Astrocyte (in vitro differentiated cells and primary cell): ENCODE data around the gene TEC.

Experiments used
- CTCF ChIP-seq: IDR thresholded peaks from 2 replicates; pipeline ENCODE4 v1.5.1; 2011; ENCODE audit warnings: low read depth, mild to moderate bottlenecking, inconsistent platforms, low read length, moderate library complexity; ENCODE audit not compliant: insufficient read depth
- EZH2 ChIP-seq: IDR thresholded peaks from 2 replicates; pipeline ENCODE4 v1.6.1; 2012; ENCODE audit warnings: mild to moderate bottlenecking, low read length, inconsistent platforms; ENCODE audit not compliant: insufficient read depth

GRCh38 chr4:48163746-48164145 is 105.9 kb downstream of the TEC start:
- TF ChIP-seq CTCF: no peak
- no peak for TF ChIP-seq EZH2
